COLO829 (cell line): ENCODE data around the gene LHCGR.

Experiments used
- DNase-seq: peaks from one replicate; pipeline ENCODE4 v3.0.0; 2012; ENCODE audit warnings: low spot score

Gene LHCGR

GRCh38 chr2:48755473-48755872, at the start of gene LHCGR:
Gene LHCGR, minus strand, starts transcription at chr2:48755724. Its CDS starts 53 bp downstream, at chr2:48755671.
- no peak for DNase-seq

GRCh38 chr2:48799601-48800000, 44.1 kb upstream of the LHCGR start:
- no peak for DNase-seq

GRCh38 chr2:48795065-48795464, 39.5 kb upstream of the LHCGR start:
- DNase-seq: no peak

GRCh38 chr2:48793671-48794070, 38.1 kb upstream of the LHCGR start:
- no peak for DNase-seq

GRCh38 chr2:48792030-48792429, 36.5 kb upstream of the LHCGR start:
- no peak for DNase-seq

GRCh38 chr2:48790407-48791170, 35.1 kb upstream of the LHCGR start:
- DNase-seq: no peak

GRCh38 chr2:48787580-48787979, 32.1 kb upstream of the LHCGR start:
- no peak for DNase-seq

GRCh38 chr2:48781366-48781765, 25.8 kb upstream of the LHCGR start:
- DNase-seq: no peak

GRCh38 chr2:48779019-48779716, 23.6 kb upstream of the LHCGR start:
- peak; percentile 27 for DNase-seq

GRCh38 chr2:48774251-48774650, 18.7 kb upstream of the LHCGR start:
- no peak for DNase-seq

GRCh38 chr2:48771241-48772014, 15.9 kb upstream of the LHCGR start:
- DNase-seq: no peak

- no peak for DNase-seq
Measured at GRCh38 chr2:48770181-48770580, 14.7 kb upstream of the LHCGR start.

GRCh38 chr2:48768669-48769068, 13.1 kb upstream of the LHCGR start:
- DNase-seq: peak; percentile 65

- DNase-seq: no peak
Measured at GRCh38 chr2:48767330-48767729, 11.8 kb upstream of the LHCGR start.

GRCh38 chr2:48760826-48761225, 5.3 kb upstream of the LHCGR start:
- no peak for DNase-seq

GRCh38 chr2:48759682-48760081, 4.2 kb upstream of the LHCGR start:
- no peak for DNase-seq

- no peak for DNase-seq
Measured at GRCh38 chr2:48756289-48756688, 765 bp upstream of the LHCGR start.

- DNase-seq: no peak
Measured at GRCh38 chr2:48754874-48755273, 650 bp downstream of the LHCGR start.

- no peak for DNase-seq
Measured at GRCh38 chr2:48753228-48753627, 2.3 kb downstream of the LHCGR start.

GRCh38 chr2:48750128-48750739, 5.3 kb downstream of the LHCGR start:
- DNase-seq: no peak

- DNase-seq: no peak
Measured at GRCh38 chr2:48749291-48750127, 6.0 kb downstream of the LHCGR start.
